DOHH2 (cell line): Measurements from ENCODE around the gene TIPARP.

Experiments used
- EZH2phosphoT487 ChIP-seq: fragments of 200-600 bp; sonication (generic); IDR thresholded peaks from 2 replicates; pipeline ENCODE4 v1.6.1; 2017; ENCODE audit warnings: borderline replicate concordance, mild to moderate bottlenecking, antibody characterized with exemption, low read length, moderate library complexity, mixed read lengths
- TF ChIP-seq, protein P1 (sequence below): fragments of 200-600 bp; sonication (generic); IDR thresholded peaks from one replicate; pipeline ENCODE4 v1.5.1; 2014; ENCODE audit warnings: antibody characterized with exemption, mild to moderate bottlenecking, low read depth, low read length; ENCODE audit not compliant: poor library complexity, severe bottlenecking

- TF ChIP-seq, protein P1, sequence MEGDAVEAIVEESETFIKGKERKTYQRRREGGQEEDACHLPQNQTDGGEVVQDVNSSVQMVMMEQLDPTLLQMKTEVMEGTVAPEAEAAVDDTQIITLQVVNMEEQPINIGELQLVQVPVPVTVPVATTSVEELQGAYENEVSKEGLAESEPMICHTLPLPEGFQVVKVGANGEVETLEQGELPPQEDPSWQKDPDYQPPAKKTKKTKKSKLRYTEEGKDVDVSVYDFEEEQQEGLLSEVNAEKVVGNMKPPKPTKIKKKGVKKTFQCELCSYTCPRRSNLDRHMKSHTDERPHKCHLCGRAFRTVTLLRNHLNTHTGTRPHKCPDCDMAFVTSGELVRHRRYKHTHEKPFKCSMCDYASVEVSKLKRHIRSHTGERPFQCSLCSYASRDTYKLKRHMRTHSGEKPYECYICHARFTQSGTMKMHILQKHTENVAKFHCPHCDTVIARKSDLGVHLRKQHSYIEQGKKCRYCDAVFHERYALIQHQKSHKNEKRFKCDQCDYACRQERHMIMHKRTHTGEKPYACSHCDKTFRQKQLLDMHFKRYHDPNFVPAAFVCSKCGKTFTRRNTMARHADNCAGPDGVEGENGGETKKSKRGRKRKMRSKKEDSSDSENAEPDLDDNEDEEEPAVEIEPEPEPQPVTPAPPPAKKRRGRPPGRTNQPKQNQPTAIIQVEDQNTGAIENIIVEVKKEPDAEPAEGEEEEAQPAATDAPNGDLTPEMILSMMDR, result no peak
- no peak for TF ChIP-seq EZH2phosphoT487
Measured at GRCh38 chr3:156750874-156751245, 76.5 kb downstream of the TIPARP start.
